Kidney tubule cell (primary cell): Measurements from ENCODE around the gene CEACAM20.
A peak's percentile ranks its signal among the peaks of the same experiment; 100 is the strongest.
"Not testable (repeated sequence)": the region's sequence is repeated elsewhere in the genome, so short reads cannot be mapped to it uniquely, and the experiment has no call there.

ENCODE experiments used
- DNase-seq: peaks from one replicate; pipeline ENCODE4 v3.0.0-alpha.2; 2018; ENCODE audit warnings: low spot score

The CEACAM20 gene

DNA sequence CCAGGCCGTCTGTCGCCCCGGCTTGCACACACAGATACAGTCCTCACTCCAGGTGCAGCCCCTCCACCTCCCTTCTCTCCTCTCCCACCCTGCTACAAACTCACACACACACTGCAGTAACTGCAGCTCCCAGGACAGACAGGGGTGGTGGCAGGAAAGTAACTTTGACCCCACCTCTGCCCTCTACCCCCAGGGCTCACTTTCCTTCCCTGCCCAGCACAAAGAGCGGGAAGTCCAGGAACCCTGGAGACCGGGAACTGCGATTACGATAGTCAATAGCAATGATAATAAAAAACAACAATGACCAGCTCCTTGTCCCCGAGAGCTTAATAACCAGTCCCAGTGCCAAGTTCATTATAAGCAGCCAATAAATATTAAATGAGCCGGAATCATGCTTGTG is at the start of gene CEACAM20:
CEACAM20 (minus strand) TSS at position 140 of the 400 bp plus-strand sequence. CDS start 166 bp downstream, outside the sequence.
- no peak for DNase-seq

DNA sequence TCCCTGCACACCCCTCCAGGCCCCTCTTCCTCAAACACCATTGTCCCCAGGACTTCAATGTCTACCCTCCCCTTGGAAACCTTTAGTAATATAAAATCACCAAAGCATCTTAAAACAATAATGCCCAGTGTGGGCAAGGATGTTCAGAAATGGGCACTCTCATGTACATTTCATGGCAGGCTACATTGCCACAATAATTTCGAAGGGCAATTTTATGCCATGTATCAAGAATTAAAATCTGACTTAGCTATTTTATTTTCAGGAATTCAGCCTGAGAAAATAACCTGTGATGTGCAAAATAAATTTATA is 48.0 kb upstream of the CEACAM20 start:
- DNase-seq = no peak

DNA sequence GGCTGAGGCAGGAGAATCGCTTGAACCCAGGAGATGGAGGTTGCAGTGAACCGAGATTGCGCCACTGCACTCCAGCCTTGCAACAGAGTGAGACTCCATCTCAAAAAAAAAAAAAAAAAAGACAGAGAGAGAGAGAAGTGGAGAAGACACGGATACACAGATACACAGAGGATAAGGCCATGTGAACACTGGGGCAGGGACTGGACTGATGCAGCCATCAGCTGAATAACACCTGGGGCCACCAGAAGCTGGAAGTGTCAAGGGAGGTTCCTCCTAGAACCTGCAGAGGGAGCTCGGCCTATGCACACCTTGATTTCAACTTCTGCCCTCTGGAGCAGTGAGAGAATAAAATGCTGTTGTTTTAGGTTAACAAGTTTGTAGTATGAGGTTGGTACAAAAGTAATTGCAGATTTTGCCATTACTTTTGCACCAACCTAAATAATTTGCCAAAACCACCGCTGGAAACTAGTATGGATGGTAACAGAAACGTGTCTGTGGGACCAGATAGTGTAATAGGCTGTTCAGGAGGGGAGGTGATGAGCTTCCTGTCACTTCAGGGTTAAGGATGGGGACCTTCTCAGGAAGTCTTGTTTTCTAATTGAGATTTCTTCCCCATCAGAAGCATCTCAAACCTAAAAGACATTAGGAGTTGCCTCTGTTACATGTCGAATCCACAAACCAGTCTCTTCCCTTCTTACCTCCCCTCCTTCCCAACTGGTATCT is 47.5 kb upstream of the CEACAM20 start:
- peak; percentile 73 for DNase-seq

DNA sequence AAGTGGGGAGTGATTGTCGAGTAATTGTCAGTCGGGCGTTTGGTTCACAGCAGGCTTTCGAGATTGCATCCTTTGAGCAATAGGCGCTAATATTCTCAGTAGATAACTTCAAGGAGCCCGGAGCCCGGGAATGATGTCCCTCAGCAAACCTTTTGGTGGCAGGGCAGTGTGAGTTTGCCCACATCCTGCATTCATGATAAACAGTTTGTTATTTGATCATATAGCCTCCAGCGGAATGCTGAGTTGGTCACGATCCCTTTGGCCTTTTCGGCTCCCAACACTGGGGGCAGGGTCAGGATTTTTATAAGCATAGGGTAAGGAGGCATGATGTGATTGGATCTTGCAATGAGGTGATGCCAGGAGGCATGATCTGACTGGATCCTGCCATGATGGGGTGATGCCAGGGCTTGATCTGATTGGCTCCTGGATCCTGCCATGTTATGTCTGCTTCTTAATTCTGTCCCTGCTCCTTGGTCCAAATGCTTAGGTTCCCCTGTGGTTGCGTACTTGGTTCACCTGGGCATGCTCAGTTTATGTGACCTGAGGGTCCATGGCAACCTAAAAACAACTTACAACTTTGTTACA is 45.7 kb upstream of the CEACAM20 start:
- no peak for DNase-seq

DNA sequence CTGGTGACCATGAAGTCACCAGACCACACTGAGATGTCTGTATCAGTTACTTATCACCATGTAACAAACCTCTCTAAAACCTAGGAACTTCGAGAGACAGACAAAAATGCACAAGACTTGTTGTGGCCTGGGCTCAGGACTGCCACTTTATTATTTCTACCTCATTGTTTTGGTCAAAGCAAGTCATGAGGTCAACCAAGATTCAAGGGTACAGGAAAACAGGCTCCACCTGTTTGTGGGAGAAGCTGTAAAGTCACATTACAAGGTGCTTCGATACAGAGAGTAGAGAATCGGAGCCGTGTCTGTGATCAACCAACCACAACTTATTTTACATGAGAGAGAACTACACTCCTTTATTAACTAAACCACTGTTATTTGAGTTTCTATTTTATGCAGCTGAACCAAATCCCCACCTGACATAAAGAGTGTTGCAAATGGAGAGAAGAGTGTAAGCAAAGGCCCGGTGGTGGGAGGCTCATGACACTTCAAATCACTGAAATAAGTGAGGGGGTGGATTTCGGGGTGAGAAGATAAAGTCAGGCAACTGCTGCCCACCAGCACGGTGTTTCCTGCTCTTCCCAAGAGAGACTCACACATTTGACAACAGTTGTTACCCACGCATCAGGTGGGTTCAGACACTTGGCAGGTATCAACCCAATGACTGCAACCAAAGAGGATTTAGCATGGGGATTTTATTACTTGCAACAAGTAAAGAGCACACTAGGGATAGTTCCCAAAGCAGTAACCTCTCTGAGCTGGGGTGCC is 44.9 kb upstream of the CEACAM20 start:
- DNase-seq = no peak

DNA sequence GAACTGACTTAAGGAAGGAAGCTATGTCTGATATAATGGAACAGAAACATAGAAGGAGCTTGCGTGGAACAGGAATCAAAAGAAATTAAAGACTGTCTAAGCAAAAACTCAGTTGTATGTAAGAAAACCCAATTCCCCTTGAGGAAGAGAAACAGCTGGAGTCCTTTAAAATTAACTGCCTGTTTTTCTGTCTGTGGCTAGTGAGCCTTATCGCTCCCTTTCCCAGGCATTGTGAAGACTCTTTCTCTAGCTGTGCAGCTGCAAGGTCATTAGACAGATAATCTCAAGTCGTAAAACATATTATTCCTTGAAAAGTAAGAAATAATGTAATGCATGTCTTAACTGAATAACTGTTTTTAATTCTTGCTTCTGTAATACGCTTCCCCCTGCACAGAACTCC is 44.2 kb upstream of the CEACAM20 start:
- DNase-seq = no peak

DNA sequence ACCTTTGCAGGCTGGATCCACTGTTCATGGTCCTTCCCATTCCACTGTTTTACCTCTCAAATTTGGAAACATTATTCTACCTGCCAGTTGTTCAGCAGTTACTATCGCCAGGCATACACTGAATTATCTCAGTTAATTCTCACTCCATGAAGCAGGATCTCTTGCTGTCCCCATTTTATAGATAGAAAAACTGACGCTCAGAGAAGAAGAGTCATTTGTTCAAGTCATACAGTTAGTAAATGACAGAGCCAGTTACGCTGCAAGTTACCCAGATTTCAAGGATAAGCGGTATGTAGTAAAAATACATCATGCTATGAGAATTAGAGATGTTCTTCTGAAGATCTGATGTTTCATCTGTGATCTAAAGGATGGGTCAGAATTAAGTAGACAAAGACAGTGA is 43.7 kb upstream of the CEACAM20 start:
- DNase-seq = no peak

DNA sequence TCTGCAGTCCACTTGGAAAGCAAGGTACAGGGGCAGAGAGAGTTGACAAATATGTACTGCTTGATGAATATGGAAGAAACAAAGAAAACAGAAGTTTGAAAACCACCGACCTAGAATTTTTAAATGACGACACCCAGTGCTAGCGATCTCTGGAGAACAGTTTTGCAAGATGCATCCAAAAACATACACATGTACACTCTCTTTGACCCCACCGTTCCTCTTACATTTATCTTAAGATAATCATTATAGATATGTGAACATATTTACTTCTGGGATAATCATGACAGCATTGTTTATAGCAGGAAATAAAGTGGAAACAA is 43.1 kb upstream of the CEACAM20 start:
- DNase-seq = no peak

DNA sequence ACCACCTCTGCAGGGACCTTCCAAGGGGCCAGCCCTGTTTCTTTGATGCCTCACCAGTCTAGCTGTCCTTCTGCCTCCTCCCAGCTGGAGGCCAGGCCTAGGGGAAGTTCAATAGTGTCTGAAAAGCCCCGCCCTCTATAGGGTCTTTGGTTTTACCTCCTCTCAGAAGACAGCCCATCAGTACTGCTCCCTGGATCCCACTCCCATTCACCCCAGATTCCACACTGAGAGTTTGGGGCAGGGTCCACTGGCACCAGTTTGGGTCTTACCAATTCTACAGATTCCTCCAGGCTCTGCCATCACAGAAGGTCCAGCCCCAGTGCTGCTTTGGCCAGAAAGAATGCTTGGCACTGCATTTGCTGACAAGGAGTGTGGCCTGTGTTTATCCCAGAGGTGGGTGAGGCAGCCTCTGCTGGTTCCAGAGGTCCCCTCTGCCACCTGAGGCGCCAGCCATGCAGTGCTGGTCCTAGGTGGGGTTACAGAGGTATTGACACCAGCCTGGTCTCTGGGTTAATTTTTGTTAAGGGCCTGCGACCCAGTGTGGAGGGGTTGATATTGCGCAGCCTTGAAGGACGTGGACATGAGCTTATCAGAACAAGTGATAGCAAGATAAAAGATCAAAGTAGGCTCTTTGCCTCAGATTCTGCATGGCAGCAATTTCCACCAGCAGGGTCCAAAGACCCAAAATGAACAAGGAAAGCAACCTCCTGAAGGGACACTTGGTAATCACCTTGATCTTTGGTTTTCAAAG is 42.5 kb upstream of the CEACAM20 start:
- no peak for DNase-seq

DNA sequence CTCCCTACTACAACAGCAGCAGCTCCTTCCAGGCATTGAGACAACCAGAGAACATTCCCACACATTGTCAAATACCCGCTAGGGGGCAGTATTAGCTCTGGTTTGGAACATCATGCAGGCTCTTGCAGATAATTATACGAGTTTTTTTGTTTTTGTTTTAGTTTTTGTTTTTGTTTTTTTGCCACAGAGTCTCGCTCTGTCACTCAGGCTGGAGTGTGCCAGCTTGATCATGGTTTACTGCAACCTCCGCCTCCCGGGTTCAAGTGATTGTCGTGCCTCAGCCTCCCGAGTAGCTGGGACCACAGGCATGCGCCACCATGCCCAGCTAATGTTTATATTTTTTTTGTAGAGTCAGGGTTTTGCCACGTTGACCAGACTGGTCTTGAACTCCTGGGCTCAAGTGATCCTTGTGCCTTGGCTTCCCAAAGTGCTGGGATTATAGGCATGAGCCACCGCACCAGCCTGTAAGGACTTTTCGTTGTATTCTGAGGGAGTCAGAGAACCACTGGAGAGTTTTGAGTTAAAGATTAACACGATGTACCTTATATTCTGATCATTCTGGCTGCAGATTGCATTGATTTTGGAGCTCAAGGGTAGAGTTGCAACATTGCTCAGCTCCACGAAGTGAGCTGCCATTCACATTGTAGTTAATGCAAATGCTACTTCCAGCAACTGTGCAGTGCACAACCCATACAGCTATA is 41.7 kb upstream of the CEACAM20 start:
- DNase-seq = peak; percentile 75

DNA sequence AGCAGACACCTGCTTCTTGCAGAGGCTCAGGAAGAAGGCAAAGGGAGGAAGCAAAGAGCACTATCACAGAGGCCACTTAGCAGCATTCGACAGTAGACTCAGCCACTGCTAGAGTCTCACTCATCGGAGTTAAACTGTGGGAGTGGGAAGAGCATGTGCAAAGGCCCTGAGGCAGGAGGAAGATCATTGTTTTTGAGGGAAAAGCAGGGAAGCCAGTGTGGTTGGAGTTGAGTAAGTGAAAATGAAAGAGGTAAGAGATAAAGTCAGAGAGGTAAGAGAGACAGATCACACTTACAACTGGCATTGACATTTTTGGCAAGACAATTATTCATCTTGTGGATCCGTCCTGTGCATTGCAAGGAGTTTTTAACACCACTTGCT is 41.1 kb upstream of the CEACAM20 start:
- DNase-seq = no peak

DNA sequence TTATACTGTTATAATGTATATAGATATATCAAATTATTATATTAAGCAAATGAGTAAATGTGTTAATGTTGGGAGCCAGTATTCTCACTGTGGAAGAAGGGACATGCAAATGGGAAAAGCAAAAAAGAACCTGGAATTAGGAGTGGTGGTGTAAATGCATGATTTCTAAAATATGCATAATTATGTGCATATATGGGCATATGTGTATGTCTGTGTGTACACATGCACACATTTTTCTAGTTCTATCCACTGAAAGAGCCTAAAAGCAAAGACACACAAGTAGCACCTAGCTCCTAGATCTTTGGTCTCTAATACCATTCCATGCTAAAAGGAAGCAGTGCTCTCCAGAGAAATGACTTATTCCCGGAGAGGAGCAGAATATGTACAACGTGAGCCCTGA is 38.3 kb upstream of the CEACAM20 start:
- no peak for DNase-seq

DNA sequence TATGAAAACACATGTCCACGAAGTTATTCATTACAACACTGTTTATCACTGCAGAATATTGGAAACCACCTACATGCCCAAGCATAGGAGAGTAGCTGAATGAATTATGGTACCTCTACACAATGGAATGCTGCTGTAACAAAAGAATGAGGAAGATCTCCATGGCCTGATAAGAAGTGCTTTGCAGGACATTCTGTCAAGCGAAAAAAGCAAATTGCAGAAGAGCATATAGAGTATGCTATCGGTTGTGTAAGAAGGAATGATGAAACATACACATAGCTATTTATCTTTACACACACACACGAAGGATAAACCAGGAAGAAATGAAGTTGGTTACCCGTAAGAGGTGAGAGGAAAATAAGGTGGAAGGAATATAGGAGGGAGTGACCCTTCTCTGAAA is 37.5 kb upstream of the CEACAM20 start:
- DNase-seq = peak; percentile 53

DNA sequence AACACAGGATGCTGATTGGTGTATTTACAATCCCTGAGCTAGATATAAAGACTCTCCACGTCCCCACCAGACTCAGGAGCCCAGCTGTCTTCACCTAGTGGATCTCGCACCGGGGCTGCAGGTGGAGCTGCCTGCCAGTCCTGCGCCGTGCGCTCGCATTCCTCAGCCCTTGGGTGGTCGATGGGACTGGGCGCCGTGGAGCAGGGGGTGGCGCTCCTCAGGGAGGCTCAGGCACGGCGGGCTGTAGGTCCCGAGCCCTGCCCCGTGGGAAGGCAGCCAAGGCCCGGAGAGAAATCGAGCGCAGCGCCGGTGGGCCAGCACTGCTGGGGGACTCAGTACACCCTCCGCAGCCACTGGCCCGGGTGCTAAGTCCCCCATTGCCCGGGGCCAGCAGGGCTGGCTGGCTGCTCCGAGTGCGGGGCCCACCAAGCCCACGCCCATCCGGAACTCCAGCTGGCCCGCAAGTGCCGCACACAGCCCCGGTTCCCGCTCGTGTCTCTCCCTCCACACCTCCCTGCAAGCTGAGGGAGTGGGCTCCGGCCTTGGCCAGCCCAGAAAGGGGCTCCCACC is 33.7 kb upstream of the CEACAM20 start:
- DNase-seq = not testable (repeated sequence)

DNA sequence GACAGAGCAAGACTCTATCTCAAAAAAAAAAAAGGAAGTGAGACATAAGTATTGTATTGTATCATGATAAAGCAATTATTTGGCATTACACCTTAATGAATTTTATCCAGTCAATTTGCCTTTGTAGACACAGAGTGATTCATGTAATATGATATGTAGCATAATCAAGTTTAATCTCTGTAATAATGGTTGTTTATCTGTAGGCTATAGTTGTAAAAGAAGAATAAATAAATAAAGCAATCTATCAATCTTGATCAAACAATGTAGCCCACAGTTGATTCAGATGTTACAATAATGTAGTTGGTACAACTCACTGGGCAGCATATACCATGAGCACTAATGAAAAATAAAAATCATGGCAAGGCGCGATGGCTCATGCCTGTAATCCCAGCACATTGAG is 28.5 kb upstream of the CEACAM20 start:
- no peak for DNase-seq

DNA sequence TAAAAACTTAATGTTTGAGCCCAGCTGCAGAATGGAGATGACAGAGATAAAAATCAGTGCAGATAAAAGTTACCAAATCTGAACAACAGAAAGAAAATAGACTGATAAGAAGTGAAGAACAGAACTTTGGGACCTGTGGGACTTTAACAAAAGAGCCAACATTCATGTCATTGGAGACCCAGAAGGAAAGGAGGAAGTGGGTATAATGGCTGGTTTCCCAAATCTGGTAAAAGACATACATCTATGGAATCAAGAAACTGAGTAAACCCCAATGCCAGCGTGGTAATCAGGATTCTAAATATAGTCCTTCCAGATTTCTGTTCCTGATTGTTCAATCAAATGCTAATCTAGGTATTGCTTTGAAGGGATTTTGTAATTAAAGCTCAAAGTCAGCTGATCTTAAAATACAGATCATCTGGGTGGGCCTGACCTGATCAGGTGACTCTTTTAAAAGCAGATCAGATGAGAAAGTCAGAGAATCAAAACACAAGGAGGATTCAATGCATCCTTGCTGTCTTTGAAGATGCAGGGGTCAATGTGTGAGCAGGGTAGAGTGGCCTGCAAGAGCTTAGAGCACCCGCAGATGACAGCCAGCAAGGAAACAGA is 25.3 kb upstream of the CEACAM20 start:
- DNase-seq = no peak

DNA sequence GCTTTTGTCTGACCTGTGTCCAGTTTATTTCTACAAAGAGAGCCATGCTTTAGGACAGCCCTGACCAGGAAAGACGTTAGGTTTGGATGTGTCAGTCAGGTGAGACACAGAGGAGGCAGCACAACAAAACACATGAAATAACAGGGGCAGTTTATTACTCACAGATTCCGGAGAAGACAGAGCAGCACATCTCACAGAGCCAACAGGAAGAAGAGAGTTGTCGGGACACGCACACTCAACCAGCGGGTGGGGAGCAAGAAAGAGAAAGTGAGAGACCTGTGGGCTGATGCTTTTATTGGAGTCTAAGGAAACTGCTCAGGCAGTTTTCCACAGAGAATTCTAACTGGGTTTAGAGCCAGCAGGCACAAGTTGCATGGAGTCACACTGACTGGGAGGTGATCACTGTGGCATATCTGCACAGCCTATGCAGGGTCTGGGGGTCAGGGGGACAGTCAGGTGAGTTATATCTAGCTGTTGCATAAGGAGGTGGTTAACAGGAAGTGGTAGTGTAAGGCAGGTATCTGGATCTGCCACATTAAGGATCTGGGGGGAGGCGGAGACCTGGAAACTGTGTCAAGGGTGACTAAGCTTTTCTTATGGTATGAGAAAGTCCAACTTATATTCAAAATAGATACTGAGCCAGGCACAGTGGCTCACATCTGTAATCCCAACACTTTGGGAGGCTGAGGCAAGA is 24.1 kb upstream of the CEACAM20 start:
- peak; percentile 60 for DNase-seq

DNA sequence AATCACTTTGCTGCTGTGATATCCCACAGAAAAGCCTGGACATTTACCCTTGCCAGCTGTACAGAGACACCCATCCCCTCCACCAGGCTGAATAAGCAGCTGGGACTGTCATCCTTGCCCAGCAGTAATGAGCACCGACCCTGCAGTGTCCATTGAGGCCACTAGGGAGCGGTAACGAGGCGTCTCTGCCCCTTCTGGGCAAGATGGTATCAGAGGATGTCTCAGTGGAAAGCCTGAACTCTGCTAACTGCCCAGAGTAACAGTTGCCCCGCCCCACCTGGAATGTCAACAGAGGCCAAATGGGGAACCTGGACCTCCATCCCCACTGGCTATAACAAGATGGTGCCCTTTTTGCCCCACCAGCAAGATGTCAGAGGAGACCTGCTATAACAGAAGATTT is 22.8 kb upstream of the CEACAM20 start:
- DNase-seq = peak; percentile 60

DNA sequence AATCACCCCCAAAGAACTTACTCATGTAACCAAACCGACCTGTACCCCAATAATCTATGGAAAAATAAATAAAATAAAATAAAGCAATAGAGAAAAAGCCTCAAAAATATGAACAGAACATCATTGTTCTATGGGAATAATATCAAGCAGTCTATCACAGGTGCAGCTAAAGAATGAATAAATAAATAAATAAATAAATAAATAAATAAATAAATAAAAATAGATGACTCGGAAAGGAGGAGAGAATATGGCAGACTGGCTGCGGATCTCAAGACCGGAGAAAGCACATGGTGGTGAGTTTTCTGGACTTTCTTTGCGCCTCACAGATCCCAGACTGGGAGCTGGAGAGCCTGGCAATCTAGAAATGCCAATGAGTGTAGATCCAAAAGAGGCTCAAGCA is 22.4 kb upstream of the CEACAM20 start:
- DNase-seq = no peak

DNA sequence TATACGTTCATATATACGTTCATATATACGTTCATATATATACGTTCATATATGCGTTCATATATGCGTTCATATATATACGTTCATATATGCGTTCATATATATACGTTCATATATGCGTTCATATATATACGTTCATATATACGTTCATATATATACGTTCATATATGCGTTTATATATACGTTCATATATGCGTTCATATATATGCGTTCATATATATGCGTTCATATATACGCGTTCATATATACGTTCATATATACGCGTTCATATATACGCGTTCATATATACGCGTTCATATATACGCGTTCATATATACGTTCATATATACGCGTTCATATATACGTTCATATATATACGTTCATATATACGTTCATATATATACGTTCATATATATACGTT is 21.5 kb upstream of the CEACAM20 start:
- not testable (repeated sequence) for DNase-seq

DNA sequence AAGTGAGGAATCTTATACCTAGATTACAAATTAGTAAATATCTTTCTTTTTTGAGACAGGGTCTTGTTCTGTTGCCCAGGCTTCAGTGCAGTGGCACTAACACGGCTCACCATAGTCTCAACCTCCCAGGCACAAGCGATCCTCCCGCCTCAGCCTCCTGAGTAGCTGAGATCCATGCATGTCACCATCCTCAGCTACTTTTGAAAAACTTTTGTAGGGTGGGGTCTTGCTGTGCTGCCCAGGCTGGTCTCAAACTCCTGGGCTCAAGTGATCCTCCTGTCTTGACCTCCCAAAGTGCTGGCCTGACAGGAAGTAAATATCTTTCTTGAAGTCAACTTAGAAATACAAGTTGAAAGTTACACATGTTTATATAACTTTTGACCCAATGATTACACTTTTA is 20.0 kb upstream of the CEACAM20 start:
- DNase-seq = no peak
